OCI-LY7 (cell line): ENCODE results near the gene CCNL2. TPM values are rescaled to one million over a fixed set of nuclear protein-coding genes. Genes with fewer than 3 reads are reported as not detected.

Experiments used
- BruUV-seq: library from RNA; stranded (reverse); fragments of 400-500 nt; replicated peaks from 2 replicates; lab custom pipeline; 2021; lab: Mats Ljungman, UMichigan
- CTCF ChIA-PET: fragments of 300-600 bp; sonication (Branson Sonifier 250); formaldehyde crosslinking; loops from one replicate; lab custom pipeline; 2022; ENCODE audit warnings: antibody characterized with exemption; ENCODE audit not compliant: unreplicated experiment; lab: Charles Lee
- POLR2A ChIA-PET: fragments of 300-600 bp; sonication (Branson Sonifier 250); formaldehyde crosslinking; loops from one replicate; lab custom pipeline; 2022; ENCODE audit warnings: antibody characterized with exemption; lab: Charles Lee
- DNase-seq: peaks from one replicate; pipeline ENCODE4 v3.0.0-alpha.2; 2015; ENCODE audit warnings: low spot score
- H2AFZ ChIP-seq: fragments of 200-600 bp; sonication (generic), shearing (Covaris generic); 2 replicates; pipeline ENCODE4 v1.6.1; 2014; ENCODE audit warnings: mild to moderate bottlenecking, antibody characterized with exemption, low read length, moderate library complexity
- H3K27ac ChIP-seq: fragments of 200-600 bp; sonication (generic); 2 replicates; pipeline ENCODE4 v1.5.1; 2014; ENCODE audit warnings: mixed run types, low read depth, mild to moderate bottlenecking, moderate library complexity, low read length, inconsistent platforms; ENCODE audit not compliant: poor library complexity, severe bottlenecking
- H3K36me3 ChIP-seq: fragments of 200-600 bp; sonication (generic); 2 replicates; pipeline ENCODE4 v1.6.1; 2014; ENCODE audit warnings: mild to moderate bottlenecking, antibody characterized with exemption, low read length, moderate library complexity, mixed read lengths; ENCODE audit not compliant: insufficient read depth
- H3K4me1 ChIP-seq: fragments of 200-600 bp; sonication (generic); 2 replicates; pipeline ENCODE4 v1.5.1; 2014; ENCODE audit warnings: mild to moderate bottlenecking, low read length; ENCODE audit not compliant: insufficient read depth, poor library complexity, severe bottlenecking
- H3K4me2 ChIP-seq: fragments of 200-600 bp; sonication (generic); 2 replicates; pipeline ENCODE4 v1.6.1; 2014; ENCODE audit warnings: mild to moderate bottlenecking, low read length
- H3K4me3 ChIP-seq: fragments of 200-600 bp; sonication (generic); 2 replicates; pipeline ENCODE4 v1.5.1; 2014; ENCODE audit warnings: mild to moderate bottlenecking, low read depth, low read length; ENCODE audit not compliant: poor library complexity, severe bottlenecking
- H3K79me2 ChIP-seq: fragments of 200-600 bp; sonication (generic); 2 replicates; pipeline ENCODE4 v1.6.1; 2016; ENCODE audit warnings: low read depth, mild to moderate bottlenecking, low read length, moderate library complexity, mixed read lengths; ENCODE audit not compliant: insufficient read depth
- H3K9me2 ChIP-seq: fragments of 200-600 bp; sonication (generic); 2 replicates; pipeline ENCODE4 v1.6.1; 2016; ENCODE audit warnings: mild to moderate bottlenecking, low read length, mixed read lengths; ENCODE audit not compliant: insufficient read depth
- H3K9me3 ChIP-seq: fragments of 200-600 bp; sonication (generic); 2 replicates; pipeline ENCODE4 v1.6.1; 2014; ENCODE audit warnings: mild to moderate bottlenecking, mixed run types, low read length, mixed read lengths
- H4K20me1 ChIP-seq: fragments of 200-600 bp; sonication (generic); 2 replicates; pipeline ENCODE4 v1.6.1; 2014; ENCODE audit warnings: mild to moderate bottlenecking, antibody characterized with exemption, low read length, moderate library complexity, mixed read lengths; ENCODE audit not compliant: insufficient read depth
- CTCF ChIP-seq: fragments of 200-600 bp; sonication (generic); conservative IDR thresholded peaks from 2 replicates; pipeline ENCODE4 v1.5.1; 2014; ENCODE audit warnings: mild to moderate bottlenecking, antibody characterized with exemption, low read length, moderate library complexity, mixed read lengths
- EZH2phosphoT487 ChIP-seq: fragments of 200-600 bp; sonication (generic); IDR thresholded peaks from 2 replicates; pipeline ENCODE4 v1.6.1; 2018; ENCODE audit warnings: low read depth, borderline replicate concordance, mild to moderate bottlenecking, mixed run types, antibody characterized with exemption, low read length, moderate library complexity, mixed read lengths
- intact Hi-C: fragments of 100-400 bp; cut with micrococcal nuclease; formaldehyde crosslinking; loops from one replicate; pipeline ENCODE4 v1.10.0; 2022; ENCODE audit not compliant: unreplicated experiment
- total RNA-seq, 2 experiments: library from RNA; depleted of rRNA in 1 of 2; stranded (reverse); fragments of >200 nt in 1 of 2; shearing (Covaris generic) in 1 of 2; gene quantifications; 2 replicates each; pipeline ENCODE4 v1.2.3, GENCODE V29; 2014 to 2022

The CCNL2 gene
- total RNA-seq, 2 experiments from 2014 or later, result 213 to 307 TPM

- Histone ChIP-seq H3K4me2 (no peak overlapping the region), H3K27ac (no peak overlapping the region), H3K9me3 (no peaks in the 10 kb centered on the region), H3K4me1 (peaks cover 10% of the 10 kb centered on the region), H3K79me2 (no peaks in the 10 kb centered on the region), H3K9me2 (no peaks in the 10 kb centered on the region), H3K4me3 (no peak overlapping the region), H4K20me1 (no peaks in the 10 kb centered on the region; the same call in 1 of the 2 replicates), H3K36me3 (peaks cover 10% of the 10 kb centered on the region), H2AFZ (no peak overlapping the region)
- no TSS peak for BruUV-seq
- POLR2A ChIA-PET, result interaction anchor here (0.6 kb wide), 1 partner anchor 245 kb away, joined by 3 read pairs; no protein-coding TSS in a partner anchor
- DNase-seq, result no peak
- CTCF ChIA-PET, result no interaction called here
- intact Hi-C loops, result no loop called here
- no peak for TF ChIP-seq EZH2phosphoT487
- TF ChIP-seq CTCF, result no peak
These were observed 55.2 kb downstream of the CCNL2 start for GRCh38 chr1:1343811-1344421.

DNA sequence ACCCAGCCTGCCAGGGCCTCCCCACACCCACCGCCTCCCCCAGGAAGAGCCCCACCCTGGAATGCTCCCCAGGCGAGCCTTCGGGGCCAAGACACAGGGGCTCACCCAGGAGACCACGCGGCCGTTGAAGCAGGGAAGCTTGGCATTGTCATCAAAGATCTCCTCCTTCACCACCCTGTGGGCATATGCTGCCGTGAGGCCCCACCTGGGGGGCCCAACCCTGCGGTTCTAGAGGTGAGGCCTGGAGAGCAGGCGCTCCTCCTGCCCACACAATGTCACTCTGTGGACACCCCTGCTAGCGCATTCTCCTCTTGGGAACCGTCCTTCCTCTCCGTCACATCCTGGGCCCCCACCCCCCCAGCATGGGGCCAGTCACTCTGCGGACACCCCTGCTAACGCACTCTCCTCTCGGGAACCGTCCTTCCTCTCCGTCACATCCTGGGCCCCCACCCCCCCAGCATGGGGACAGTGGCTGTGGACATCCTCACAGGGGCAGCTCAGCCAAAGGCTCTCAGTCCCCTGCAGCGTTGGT is 56.5 kb downstream of the CCNL2 start:
- intact Hi-C loops, result no loop called here
- H2AFZ ChIP-seq, result no peak overlapping the region
- H4K20me1 ChIP-seq, result no peaks in the 10 kb centered on the region; the same call in 1 of the 2 replicates
- TF ChIP-seq EZH2phosphoT487, result no peak
- TF ChIP-seq CTCF, result no peak
- no peak overlapping the region for H3K4me3 ChIP-seq
- CTCF ChIA-PET, result no interaction called here
- H3K9me2 ChIP-seq, result no peaks in the 10 kb centered on the region
- no TSS peak for BruUV-seq
- no peak overlapping the region for H3K27ac ChIP-seq
- H3K4me1 ChIP-seq, result peaks cover 1% of the 10 kb centered on the region
- no peaks in the 10 kb centered on the region for H3K9me3 ChIP-seq
- POLR2A ChIA-PET, result no interaction called here
- H3K36me3 ChIP-seq, result peaks cover 10% of the 10 kb centered on the region
- H3K79me2 ChIP-seq, result no peaks in the 10 kb centered on the region
- no peak overlapping the region for H3K4me2 ChIP-seq
- no peak for DNase-seq

GRCh38 chr1:1342061-1342562 is 57.0 kb downstream of the CCNL2 start:
- TF ChIP-seq CTCF, result no peak
- no peak for TF ChIP-seq EZH2phosphoT487
- Histone ChIP-seq H3K27ac (no peak overlapping the region), H3K79me2 (no peaks in the 10 kb centered on the region), H3K36me3 (peaks cover 10% of the 10 kb centered on the region), H2AFZ (no peak overlapping the region), H3K9me2 (no peaks in the 10 kb centered on the region), H3K4me3 (no peak overlapping the region), H3K9me3 (no peaks in the 10 kb centered on the region), H3K4me2 (no peak overlapping the region), H3K4me1 (no peaks in the 10 kb centered on the region), H4K20me1 (no peaks in the 10 kb centered on the region; the same call in 1 of the 2 replicates)
- ChIA-PET CTCF (no interaction called here), POLR2A (no interaction called here)
- DNase-seq, result no peak
- BruUV-seq, result no TSS peak
- intact Hi-C loops, result no loop called here
